GM21381 (cell line): Measurements from ENCODE around the gene THBS2.
"Not testable (repeated sequence)": the region's sequence is repeated elsewhere in the genome, so short reads cannot be mapped to it uniquely, and the experiment has no call there.

ENCODE experiments used
- ATAC-seq: cut with Tn5 transposase; IDR thresholded peaks from one replicate; pipeline ENCODE4 v1.9.1; 2021; ENCODE audit warnings: mild to moderate bottlenecking, moderate library complexity; ENCODE audit not compliant: unreplicated experiment

THBS2 gene

GRCh38 chr6:169188051-169188470 is 65.6 kb downstream of the THBS2 start:
- no peak for ATAC-seq

- no peak for ATAC-seq
These were observed 67.0 kb downstream of the THBS2 start for GRCh38 chr6:169186496-169187169.

- ATAC-seq, result no peak
These were observed 67.8 kb downstream of the THBS2 start for GRCh38 chr6:169185692-169186485.

GRCh38 chr6:169185011-169185521 is 68.6 kb downstream of the THBS2 start:
- no peak for ATAC-seq

- ATAC-seq, result no peak
These were observed 69.2 kb downstream of the THBS2 start for GRCh38 chr6:169184419-169184818.

- no peak for ATAC-seq
These were observed 70.4 kb downstream of the THBS2 start for GRCh38 chr6:169183233-169183632.

GRCh38 chr6:169179831-169180230 is 73.8 kb downstream of the THBS2 start:
- not testable (repeated sequence) for ATAC-seq

GRCh38 chr6:169177516-169178166 is 76.0 kb downstream of the THBS2 start:
- ATAC-seq, result no peak

- ATAC-seq, result no peak
These were observed 77.2 kb downstream of the THBS2 start for GRCh38 chr6:169176361-169176991.

GRCh38 chr6:169175360-169175887 is 78.2 kb downstream of the THBS2 start:
- ATAC-seq, result no peak

GRCh38 chr6:169174516-169175359 is 78.9 kb downstream of the THBS2 start:
- no peak for ATAC-seq

GRCh38 chr6:169173532-169174268 is 79.9 kb downstream of the THBS2 start:
- ATAC-seq, result no peak

GRCh38 chr6:169172946-169173345 is 80.7 kb downstream of the THBS2 start:
- ATAC-seq, result no peak

GRCh38 chr6:169172456-169172855 is 81.2 kb downstream of the THBS2 start:
- ATAC-seq, result no peak

- ATAC-seq, result no peak
These were observed 81.7 kb downstream of the THBS2 start for GRCh38 chr6:169171951-169172350.

- ATAC-seq, result no peak
These were observed 82.6 kb downstream of the THBS2 start for GRCh38 chr6:169171016-169171415.

- no peak for ATAC-seq
These were observed 83.1 kb downstream of the THBS2 start for GRCh38 chr6:169170583-169170955.

- no peak for ATAC-seq
These were observed 83.6 kb downstream of the THBS2 start for GRCh38 chr6:169169941-169170582.

- no peak for ATAC-seq
These were observed 84.3 kb downstream of the THBS2 start for GRCh38 chr6:169169375-169169774.
